OCI-LY3 (cell line): Measurements from ENCODE around the gene DNM1.

Source experiments
- CTCF ChIP-seq: fragments of 200-600, 300-600 bp; sonication (generic); IDR thresholded peaks from 2 replicates; pipeline ENCODE4 v1.5.1; 2014; ENCODE audit warnings: antibody characterized with exemption, low read length, low read depth
- EZH2phosphoT487 ChIP-seq: fragments of 200-600 bp; shearing (Covaris generic); IDR thresholded peaks from 2 replicates; pipeline ENCODE4 v1.6.1; 2018; ENCODE audit warnings: antibody characterized with exemption, mixed run types, low read depth

GRCh38 chr9:128208386-128208785 lies 5.2 kb downstream of the DNM1 start:
- no peak for TF ChIP-seq CTCF
- no peak for TF ChIP-seq EZH2phosphoT487
